OCI-LY7 (cell line): Measurements from ENCODE around the gene STAT5B.

Experiments
- CTCF ChIP-seq: fragments of 200-600 bp; sonication (generic); conservative IDR thresholded peaks from 2 replicates; pipeline ENCODE4 v1.5.1; 2014; ENCODE audit warnings: mild to moderate bottlenecking, antibody characterized with exemption, low read length, moderate library complexity, mixed read lengths
- EZH2phosphoT487 ChIP-seq: fragments of 200-600 bp; sonication (generic); IDR thresholded peaks from 2 replicates; pipeline ENCODE4 v1.6.1; 2018; ENCODE audit warnings: low read depth, borderline replicate concordance, mild to moderate bottlenecking, mixed run types, antibody characterized with exemption, low read length, moderate library complexity, mixed read lengths

- no peak for TF ChIP-seq CTCF
- no peak for TF ChIP-seq EZH2phosphoT487
These were observed 86.6 kb downstream of the STAT5B start for GRCh38 chr17:42189651-42189965.
